ENCODE data around the gene ENOSF1. TPM values are rescaled to one million over a fixed set of nuclear protein-coding genes. Genes with fewer than 3 reads are reported as not detected.
A peak's percentile ranks its signal among the peaks of the same experiment; 100 is the strongest.
"Not testable (repeated sequence)": the region's sequence is repeated elsewhere in the genome, so short reads cannot be mapped to it uniquely, and the experiment has no call there.

The ENOSF1 gene
- polyA plus RNA-seq (2013, experiment 1 of 2; ENCODE audit: insufficient read length): 26.6 TPM
- polyA plus RNA-seq (2013, experiment 2 of 2; ENCODE audit: insufficient read length): 18.8 TPM

GRCh38 chr18:712401-713134, at the start of gene ENOSF1:
ENOSF1 (minus strand) TSS chr18:712630; CDS start chr18:712587, 43 bp downstream.
- DNase-seq: peak; percentile 85

- DNase-seq: not testable (repeated sequence)
Measured at GRCh38 chr18:759864-760263, 47.4 kb upstream of the ENOSF1 start.

- DNase-seq: no peak
Measured at GRCh38 chr18:755506-755905, 43.1 kb upstream of the ENOSF1 start.

GRCh38 chr18:754656-755055, 42.2 kb upstream of the ENOSF1 start:
- DNase-seq: no peak

- no peak for DNase-seq
Measured at GRCh38 chr18:750456-750855, 38.0 kb upstream of the ENOSF1 start.

GRCh38 chr18:744832-745597, 32.6 kb upstream of the ENOSF1 start:
- no peak for DNase-seq

- peak; percentile 37 for DNase-seq
Measured at GRCh38 chr18:741931-742512, 29.6 kb upstream of the ENOSF1 start.

GRCh38 chr18:732371-732770, 19.9 kb upstream of the ENOSF1 start:
- DNase-seq: no peak

GRCh38 chr18:731185-731584, 18.8 kb upstream of the ENOSF1 start:
- DNase-seq: peak; percentile 20

GRCh38 chr18:730692-731091, 18.3 kb upstream of the ENOSF1 start:
- peak; percentile 12 for DNase-seq

GRCh38 chr18:730120-730519, 17.7 kb upstream of the ENOSF1 start:
- not testable (repeated sequence) for DNase-seq

- no peak for DNase-seq
Measured at GRCh38 chr18:725646-726045, 13.2 kb upstream of the ENOSF1 start.

GRCh38 chr18:723541-724080, 11.2 kb upstream of the ENOSF1 start:
- DNase-seq: no peak

GRCh38 chr18:717003-717402, 4.6 kb upstream of the ENOSF1 start:
- DNase-seq: no peak

GRCh38 chr18:715626-716025, 3.2 kb upstream of the ENOSF1 start:
- DNase-seq: peak; percentile 70

- DNase-seq: no peak
Measured at GRCh38 chr18:713135-713490, 683 bp upstream of the ENOSF1 start.

GRCh38 chr18:711657-712400, 601 bp downstream of the ENOSF1 start:
- peak; percentile 84 for DNase-seq

GRCh38 chr18:711310-711656, 1.1 kb downstream of the ENOSF1 start:
- peak; percentile 8 for DNase-seq

GRCh38 chr18:710418-711300, 1.8 kb downstream of the ENOSF1 start:
- no peak for DNase-seq

- DNase-seq: no peak
Measured at GRCh38 chr18:709771-710170, 2.7 kb downstream of the ENOSF1 start.

- no peak for DNase-seq
Measured at GRCh38 chr18:708096-708495, 4.3 kb downstream of the ENOSF1 start.

- DNase-seq: no peak
Measured at GRCh38 chr18:706405-706804, 6.0 kb downstream of the ENOSF1 start.
